ENCODE data around the gene MAP4. TPM values are rescaled to one million over a fixed set of nuclear protein-coding genes. Genes with fewer than 3 reads are reported as not detected.

The MAP4 gene
- total and polyA plus RNA-seq, 8 donors: 34.5 to 127 (median 72.2) TPM

- Histone ChIP-seq H3K27ac (peak overlapping the region in 3 of 4 donors; percentile 25 to 64 (median 57)), H3K9me3 (no peaks in the 10 kb centered on the region), H3K4me3 (no peak overlapping the region), H3K27me3 (no peaks in the 10 kb centered on the region), H3K36me3 (no peaks in the 10 kb centered on the region), H3K4me1 (peaks cover 8 to 23% (median 14%) of the 10 kb centered on the region in 3 donors)
- 55 to 57% methylated on average over 6 of the region's 6 CpGs for WGBS, 2 donors
- no peak for TF ChIP-seq CTCF (IDR thresholded peaks at IDR 0.05)
- no peak for FAIRE-seq
- peak in 2 of 4 donors; percentile 23 for ATAC-seq
- intact Hi-C loops (cut with DNase I): no loop called here
- DNase-seq: no peak
Observed at GRCh38 chr3:48038971-48039481, 22.8 kb upstream of the MAP4 start.

GRCh38 chr3:48034000-48034516, 17.8 kb upstream of the MAP4 start:
- no peak overlapping the region for H3K4me3 ChIP-seq
- peak; percentile 85 to 90 (median 87) for ATAC-seq
- intact Hi-C loops (cut with DNase I): no loop called here
- H3K36me3 ChIP-seq: no peaks in the 10 kb centered on the region
- TF ChIP-seq CTCF (IDR thresholded peaks at IDR 0.05): no peak
- FAIRE-seq: no peak
- peaks cover 5 to 20% (median 10%) of the 10 kb centered on the region in 3 donors for H3K4me1 ChIP-seq
- H3K27ac ChIP-seq: peak overlapping the region; percentile 29 to 86 (median 79)
- H3K27me3 ChIP-seq: no peaks in the 10 kb centered on the region
- H3K9me3 ChIP-seq: no peaks in the 10 kb centered on the region
- 36 to 37% methylated on average over 2 of the region's 2 CpGs for WGBS, 2 donors
- no peak for DNase-seq

- H3K27ac ChIP-seq: no peak overlapping the region
Observed at GRCh38 chr3:48030188-48030587, 14.0 kb upstream of the MAP4 start.

GRCh38 chr3:48026951-48027908, 11.0 kb upstream of the MAP4 start:
- ATAC-seq (no peak), FAIRE-seq (no peak), DNase-seq (no peak)
- Histone ChIP-seq H3K27me3 (no peaks in the 10 kb centered on the region), H3K27ac (no peak overlapping the region), H3K9me3 (no peaks in the 10 kb centered on the region), H3K4me1 (peaks cover 6 to 19% (median 8%) of the 10 kb centered on the region in 3 donors), H3K36me3 (no peaks in the 10 kb centered on the region), H3K4me3 (no peak overlapping the region)
- intact Hi-C loops (cut with DNase I): no loop called here
- TF ChIP-seq CTCF (IDR thresholded peaks at IDR 0.05): no peak
- WGBS, 2 donors: 66 to 72% methylated on average over 10 of the region's 10 CpGs

More at GRCh38 chr3:48030188-48030587, 14.0 kb upstream of the MAP4 start:
- no peaks in the 10 kb centered on the region for H3K9me3 ChIP-seq
- TF ChIP-seq CTCF (IDR thresholded peaks at IDR 0.05): no peak
- no peak for DNase-seq
- no peak overlapping the region for H3K4me3 ChIP-seq
- H3K36me3 ChIP-seq: no peaks in the 10 kb centered on the region
- H3K4me1 ChIP-seq: peaks cover 11 to 29% (median 24%) of the 10 kb centered on the region in 3 donors
- ATAC-seq: no peak
- 89 to 96% methylated on average over 3 of the region's 3 CpGs for WGBS, 2 donors
- FAIRE-seq: no peak
- intact Hi-C loops (cut with DNase I): no loop called here
- H3K27me3 ChIP-seq: no peaks in the 10 kb centered on the region
